NCI-H460 (cell line): ENCODE measurements around the gene NEU2. TPM values are rescaled to one million over a fixed set of nuclear protein-coding genes. Genes with fewer than 3 reads are reported as not detected.
"Not testable (repeated sequence)": the region's sequence is repeated elsewhere in the genome, so short reads cannot be mapped to it uniquely, and the experiment has no call there.

Experiments used
- DNase-seq: peaks from one replicate; pipeline ENCODE4 v3.0.0-alpha.2; 2016; ENCODE audit warnings: low read depth; ENCODE audit errors: extremely low read depth
- total RNA-seq: library from RNA; depleted of rRNA; stranded (reverse); fragments of >200 nt; shearing (Covaris generic); gene quantifications from 2 replicates; pipeline ENCODE4 v1.2.3, GENCODE V29; 2014

Gene NEU2
- total RNA-seq, 1 experiment from 2014 or later = not detected

DNA sequence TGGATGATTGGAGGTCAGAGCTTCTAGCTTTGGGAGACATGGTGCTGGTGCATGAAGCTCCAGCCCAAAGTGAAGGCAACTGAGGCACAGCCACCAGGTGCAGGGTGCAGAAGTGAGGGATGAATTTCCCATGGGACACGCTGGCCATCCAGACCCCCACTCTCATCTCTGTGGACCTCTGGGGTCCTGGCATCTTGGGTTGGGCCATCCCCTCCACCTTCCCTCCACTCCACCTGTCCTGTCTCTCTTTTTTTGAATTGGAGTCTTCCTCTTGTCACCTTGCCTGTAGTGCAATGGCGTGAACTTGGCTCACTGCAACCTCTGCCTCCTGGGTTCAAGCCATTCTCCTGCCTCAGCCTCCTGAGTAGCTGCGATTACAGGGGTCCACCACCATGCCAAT, 22.8 kb upstream of the NEU2 start:
- DNase-seq = no peak

DNA sequence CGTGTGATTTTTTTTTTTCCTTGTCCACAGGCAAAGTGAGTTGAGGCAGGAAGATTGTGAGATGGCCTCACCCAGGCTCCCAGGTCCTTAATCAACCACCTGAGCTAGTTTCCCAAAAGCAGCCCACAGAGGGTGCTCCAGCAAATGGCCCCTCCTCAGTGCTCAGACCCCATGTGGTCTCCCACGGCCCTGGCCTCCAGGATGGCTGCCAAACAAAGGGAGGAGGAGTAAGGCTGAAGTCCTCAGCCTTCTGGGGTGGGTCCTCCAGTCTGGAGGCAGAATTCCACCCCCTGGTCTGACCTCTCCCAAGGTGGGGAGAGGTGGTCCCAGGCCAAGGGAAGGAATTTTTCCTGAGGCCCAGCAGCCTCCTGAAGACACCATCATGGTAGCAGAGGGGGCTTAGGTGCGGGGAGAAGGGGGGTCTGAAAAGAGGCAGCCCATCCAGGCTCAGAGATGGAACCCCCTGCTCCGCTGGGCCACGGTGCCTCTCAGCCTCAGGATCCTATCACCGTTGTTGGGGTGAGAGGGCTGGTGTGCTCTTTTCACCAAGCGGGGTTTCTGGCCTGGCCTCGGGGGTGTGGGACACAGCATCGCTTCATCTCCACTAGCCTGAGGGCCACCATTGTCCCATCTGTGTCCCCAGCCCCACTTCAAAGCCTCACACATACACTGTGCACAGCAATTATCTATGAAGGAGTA, 21.8 kb upstream of the NEU2 start:
- no peak for DNase-seq

- no peak for DNase-seq
These were observed 21.2 kb upstream of the NEU2 start for GRCh38 chr2:233011268-233011650.

DNA sequence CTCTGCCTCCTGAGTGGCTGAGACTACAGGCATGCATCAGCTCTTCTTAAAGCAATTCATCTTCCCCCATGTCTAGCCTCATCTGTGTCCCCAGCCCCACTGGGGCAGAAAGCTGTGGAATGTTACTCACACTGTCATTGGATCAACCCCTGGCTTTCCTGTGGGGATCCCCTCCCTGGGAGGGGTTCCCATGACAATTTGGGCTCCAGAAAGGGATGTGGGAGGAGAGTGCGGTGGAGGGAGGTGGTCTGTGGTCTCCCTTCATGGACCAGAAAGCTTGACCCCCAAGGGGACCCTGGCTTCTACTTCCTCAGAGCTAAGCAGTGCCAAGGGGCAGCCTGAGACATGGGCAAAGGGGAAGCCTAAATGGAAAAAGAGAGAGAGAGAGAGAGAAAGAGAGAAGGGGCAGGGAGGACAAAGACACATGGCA, 20.8 kb upstream of the NEU2 start:
- no peak for DNase-seq

DNA sequence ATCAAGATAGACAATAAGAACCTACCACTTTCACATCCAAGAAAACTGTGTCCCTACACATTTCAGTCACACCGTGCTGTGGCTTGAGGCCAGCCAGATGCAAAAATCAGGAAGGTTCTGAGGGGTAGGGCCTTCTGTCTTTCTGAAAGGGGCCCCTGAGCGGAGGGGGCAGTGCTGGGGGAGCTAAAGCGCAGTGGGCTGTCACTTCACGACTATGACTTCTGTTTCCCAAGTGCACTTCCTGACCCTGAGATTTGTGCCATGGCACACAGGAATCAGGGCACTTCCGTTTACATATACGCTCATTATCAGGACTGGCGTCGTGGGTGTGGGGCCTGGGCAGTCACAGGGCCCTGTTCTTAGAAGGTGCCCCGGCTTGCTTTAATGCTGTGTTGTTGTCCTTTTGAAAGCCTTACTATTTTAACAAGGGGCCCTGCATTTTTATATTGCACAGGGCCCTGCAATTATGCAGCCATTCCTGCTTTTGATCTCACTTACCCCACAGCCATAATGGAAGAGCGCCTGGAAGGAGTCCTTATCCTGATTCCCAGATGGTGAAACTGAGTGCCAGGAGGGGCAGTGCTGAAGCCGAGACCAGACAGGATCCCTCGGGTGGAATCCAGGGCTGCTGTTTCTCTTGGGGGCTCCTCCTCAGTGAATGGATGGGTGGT, 20.0 kb upstream of the NEU2 start:
- no peak for DNase-seq

DNA sequence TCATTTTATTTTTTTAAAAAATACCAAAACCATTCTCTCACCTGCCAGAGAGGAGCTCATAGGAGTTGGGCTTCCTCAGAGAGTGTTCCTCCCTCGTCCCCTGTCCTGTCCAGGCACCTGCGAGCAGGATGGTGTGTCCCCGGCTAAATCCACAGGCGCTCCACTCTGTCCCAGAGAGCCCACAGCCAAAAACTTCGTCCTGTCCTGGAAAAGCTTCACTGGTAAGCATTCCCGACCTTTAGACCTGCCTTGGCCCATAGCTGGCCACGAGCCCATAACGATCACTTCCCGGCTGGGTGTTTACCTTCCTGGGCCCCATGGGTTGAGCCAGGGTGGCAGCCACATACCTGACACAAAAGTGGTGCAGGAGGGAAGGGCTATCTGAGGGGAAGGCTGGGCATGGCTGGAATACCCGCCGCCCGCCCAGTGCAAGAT, 19.4 kb upstream of the NEU2 start, which contains the start of gene NGEF:
TSS of gene NGEF (minus strand) at position 230 of the 435 bp plus-strand sequence. CDS start 38,366 bp downstream, outside the sequence.
- no peak for DNase-seq

DNA sequence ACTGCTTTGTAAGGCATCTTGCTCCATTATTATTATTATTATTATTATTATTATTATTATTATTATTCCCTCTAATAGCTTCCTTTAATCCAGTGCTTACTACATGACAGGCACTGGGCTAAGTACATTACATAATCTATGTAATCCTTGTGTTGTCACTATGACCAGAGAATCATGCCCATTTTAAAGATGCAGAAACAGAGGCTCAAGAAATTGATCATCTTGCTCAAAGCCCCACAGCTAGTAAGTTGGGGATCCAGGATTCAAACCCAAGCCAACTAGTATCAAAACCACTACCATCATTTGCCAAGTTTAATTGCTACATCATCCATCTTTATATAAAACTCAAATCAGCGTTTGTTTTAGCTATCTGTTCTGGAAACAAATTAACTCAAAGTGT, 18.8 kb upstream of the NEU2 start:
- no peak for DNase-seq

- DNase-seq = no peak
These were observed 17.3 kb upstream of the NEU2 start for GRCh38 chr2:233015019-233015645.

DNA sequence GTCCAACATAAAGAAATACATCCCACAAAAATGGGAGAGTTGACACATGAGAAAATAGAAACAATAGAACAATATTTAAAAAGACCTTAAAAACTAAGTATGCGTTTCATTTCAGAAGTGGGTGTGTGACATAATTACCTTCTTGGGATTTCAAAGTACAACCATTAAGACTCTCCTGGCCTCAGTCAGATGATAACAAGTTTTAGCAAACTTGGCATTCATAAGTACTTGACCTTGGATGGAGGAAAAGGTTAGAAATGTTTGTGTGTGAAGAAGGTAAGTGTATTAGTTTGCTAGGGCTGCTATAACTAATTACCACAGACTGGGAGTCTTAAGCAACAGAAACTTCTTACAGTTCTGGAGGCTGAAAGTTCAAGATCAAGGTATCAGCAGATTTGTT, 14.5 kb upstream of the NEU2 start:
- no peak for DNase-seq

GRCh38 chr2:233019610-233020009, 12.9 kb upstream of the NEU2 start:
- DNase-seq = not testable (repeated sequence)

- no peak for DNase-seq
These were observed 12.0 kb upstream of the NEU2 start for GRCh38 chr2:233020454-233020853.

- no peak for DNase-seq
These were observed 10.7 kb upstream of the NEU2 start for GRCh38 chr2:233021771-233022170.

DNA sequence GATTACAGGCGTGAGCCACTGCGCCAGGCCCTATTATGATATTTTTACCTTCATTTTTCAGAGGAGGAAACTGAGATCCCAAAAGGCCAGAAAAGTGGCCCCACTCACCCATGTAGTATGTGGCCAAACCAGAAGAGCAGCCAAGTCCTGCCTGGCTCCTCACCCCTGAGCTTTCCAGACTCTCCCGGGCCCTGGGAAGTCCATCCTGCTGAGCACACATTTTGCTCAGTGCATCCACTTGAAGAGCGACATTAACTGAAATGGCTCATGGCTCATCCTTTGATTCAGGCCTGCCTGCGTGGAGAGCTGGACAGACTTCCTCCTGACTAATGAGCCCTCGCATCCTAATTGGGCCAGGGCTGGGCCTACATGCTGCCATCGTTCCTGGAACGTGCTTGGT, 9.9 kb upstream of the NEU2 start:
- DNase-seq = no peak

DNA sequence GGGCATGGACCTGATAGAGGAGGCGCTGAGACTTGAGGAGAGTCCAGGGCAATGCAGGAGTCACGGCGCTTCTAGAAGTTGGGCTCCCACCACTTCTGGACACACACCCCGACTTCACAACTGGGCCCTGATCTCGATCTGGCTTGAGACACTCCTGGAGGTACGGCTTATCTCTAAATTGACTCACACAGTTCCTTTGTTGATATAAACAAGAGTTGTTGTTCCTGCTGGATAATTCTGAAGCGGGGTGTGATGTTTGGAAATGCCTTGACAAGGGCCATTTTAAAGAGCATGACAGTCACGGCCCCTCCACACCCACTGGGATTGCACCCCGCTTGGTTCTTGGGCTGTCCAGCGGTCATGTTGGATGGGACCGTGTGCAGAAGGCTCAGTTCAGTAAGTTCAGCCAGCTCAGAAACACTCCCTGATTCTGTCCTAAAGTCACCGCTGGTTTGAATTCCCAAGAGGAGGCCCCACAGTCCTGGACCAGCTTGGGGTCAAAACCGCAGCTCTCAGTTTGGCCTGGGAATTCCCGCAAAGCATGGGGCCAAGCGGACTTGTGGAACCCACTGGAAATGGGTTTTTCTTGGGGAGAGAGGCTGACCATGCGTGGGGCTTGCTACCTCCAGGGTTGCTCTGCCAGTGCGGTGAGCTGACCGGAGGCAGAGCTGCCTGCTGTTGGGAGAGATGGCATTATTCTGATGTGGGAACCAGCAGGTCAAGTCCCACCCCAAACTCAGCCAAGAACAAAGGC, 9.3 kb upstream of the NEU2 start:
- DNase-seq = no peak

DNA sequence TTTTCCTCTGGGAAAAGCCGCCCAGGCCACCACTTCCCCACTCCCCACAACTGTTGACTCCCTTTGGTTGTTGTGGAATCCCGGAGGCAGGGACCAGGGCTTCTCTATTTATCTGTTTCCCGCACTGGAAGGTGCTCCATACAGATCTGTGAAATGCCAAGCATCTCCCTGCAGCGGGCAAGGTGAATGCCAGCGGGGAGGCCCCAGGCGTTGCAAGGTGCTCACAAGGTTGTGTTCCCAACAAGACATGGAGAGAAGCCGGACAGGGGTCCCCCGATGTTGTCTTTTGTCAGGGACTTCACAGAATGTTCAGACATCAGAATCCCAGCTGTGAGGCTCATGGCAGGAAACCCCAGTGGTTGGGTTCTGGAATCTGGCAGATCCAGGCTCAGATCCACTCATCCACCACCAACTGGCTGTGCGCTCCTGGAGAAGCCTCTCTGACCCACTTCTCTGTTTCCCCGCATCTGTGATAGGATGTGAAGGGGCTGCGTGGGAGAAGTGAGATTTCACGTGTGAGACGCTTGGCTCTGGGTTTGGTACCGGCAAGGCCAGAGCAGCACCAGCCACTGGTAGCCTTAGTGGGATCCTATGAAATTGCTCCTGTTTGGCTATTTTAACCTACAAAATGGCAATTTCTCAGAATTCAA, 8.6 kb upstream of the NEU2 start:
- no peak for DNase-seq

- no peak for DNase-seq
These were observed 6.8 kb upstream of the NEU2 start for GRCh38 chr2:233025706-233026105.

GRCh38 chr2:233026198-233026813, 6.2 kb upstream of the NEU2 start:
- no peak for DNase-seq

DNA sequence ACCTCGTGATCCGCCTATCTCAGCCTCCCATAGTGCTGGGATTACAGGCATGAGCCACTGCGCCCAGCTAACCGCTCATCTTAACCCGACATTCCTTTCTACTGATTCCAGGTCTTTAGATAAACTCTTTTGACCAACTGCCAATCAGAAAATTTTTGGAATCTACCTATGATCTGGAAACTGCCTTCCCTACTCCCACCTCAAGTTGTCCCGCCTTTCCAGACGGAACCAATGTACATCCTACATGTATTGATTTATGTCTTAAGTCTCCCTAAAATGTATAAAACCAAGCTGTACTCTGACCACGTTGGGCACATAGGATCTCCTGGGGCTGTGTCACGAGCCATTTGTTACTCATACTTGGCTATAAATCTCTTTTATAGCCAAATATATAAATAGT, 3.2 kb upstream of the NEU2 start:
- DNase-seq = no peak

DNA sequence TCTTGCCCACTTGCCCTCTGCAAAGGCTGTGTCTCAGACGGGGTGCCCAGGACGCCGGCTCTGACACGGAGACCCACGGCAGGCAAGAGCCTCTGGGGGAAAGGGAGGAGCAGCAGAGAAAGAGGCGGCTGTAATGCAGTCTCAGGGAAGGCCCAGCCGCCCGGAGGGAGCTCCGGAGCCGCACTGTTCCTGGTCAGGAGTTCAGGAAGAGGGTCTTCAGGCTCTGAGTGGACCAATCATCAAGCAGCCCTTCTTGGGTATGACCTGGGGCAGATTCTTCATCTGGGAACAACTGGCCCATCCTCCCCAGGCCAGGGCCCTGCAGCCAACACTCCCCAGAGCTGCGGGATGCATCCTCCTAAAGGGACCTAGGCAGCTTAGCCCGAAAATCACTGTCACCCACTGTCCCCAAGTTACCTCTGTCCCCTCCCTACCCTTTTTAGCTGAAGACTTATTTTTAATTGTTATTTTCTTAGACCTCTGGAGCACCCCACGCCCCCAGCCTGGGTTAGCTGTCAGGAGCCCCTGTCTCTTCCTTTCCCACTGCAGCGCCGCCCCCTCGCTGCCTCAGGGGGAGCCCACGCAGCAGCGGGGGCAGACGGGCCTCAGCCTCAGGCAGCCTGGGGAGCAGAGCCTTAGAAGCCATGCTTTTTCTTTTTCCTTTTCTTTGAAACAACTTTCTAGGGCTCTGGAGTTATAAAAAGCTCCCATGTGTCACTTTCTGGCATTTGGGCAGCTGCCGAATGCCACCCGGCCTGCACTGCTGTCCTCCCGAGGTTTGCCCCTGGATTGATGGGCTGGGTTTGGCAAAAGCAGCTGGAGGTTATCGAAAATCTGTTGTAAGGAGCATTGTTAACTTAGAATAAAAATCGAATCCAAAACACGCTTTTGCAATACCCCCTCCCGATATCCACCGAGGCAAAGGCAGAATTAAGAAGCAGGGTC, 644 bp upstream of the NEU2 start:
- no peak for DNase-seq
